GM10248 (cell line): ENCODE results near the gene TRAP1.
"Not testable (repeated sequence)": the region's sequence is repeated elsewhere in the genome, so short reads cannot be mapped to it uniquely, and the experiment has no call there.

Source experiments
- CTCF ChIA-PET: fragments of 300-600 bp; sonication (Branson Sonifier 250); formaldehyde crosslinking; extraction: SDS; loops from one replicate; lab custom pipeline; 2021; ENCODE audit warnings: antibody characterized with exemption; lab: Yijun Ruan, JAX
- POLR2A ChIA-PET: fragments of 350-650 bp; sonication (Branson Sonifier 250); formaldehyde crosslinking; extraction: SDS; loops from one replicate; lab custom pipeline; 2020; ENCODE audit warnings: antibody characterized with exemption; lab: Yijun Ruan, JAX
- DNase-seq: peaks from one replicate; pipeline ENCODE4 v3.0.0; 2012; ENCODE audit errors: extremely low spot score
- CTCF ChIP-seq: IDR thresholded peaks from 2 replicates; pipeline ENCODE4 v1.5.1; 2012; ENCODE audit warnings: mild to moderate bottlenecking, low read depth; ENCODE audit errors: extremely low read depth, missing control alignments, control extremely low read depth

Gene TRAP1

GRCh38 chr16:3659251-3659650 is 58.1 kb downstream of the TRAP1 start:
- DNase-seq, result no peak
- CTCF ChIA-PET, result no interaction called here
- POLR2A ChIA-PET, result no interaction called here
- TF ChIP-seq CTCF, result no peak

- ChIA-PET CTCF (interaction anchor here (1.6 kb wide), 1 partner anchor 33 kb away, joined by 3 read pairs; no protein-coding TSS in a partner anchor), POLR2A (no interaction called here)
- no peak for DNase-seq
- TF ChIP-seq CTCF, result no peak
Measured at GRCh38 chr16:3656491-3657468, 60.5 kb downstream of the TRAP1 start.

- POLR2A ChIA-PET, DNase-seq: not testable (repeated sequence)
- CTCF ChIA-PET, result interaction anchor here (1.6 kb wide), 1 partner anchor 33 kb away, joined by 3 read pairs; no protein-coding TSS in a partner anchor
Measured at GRCh38 chr16:3656160-3656490, 61.2 kb downstream of the TRAP1 start.

GRCh38 chr16:3655396-3656159 is 61.7 kb downstream of the TRAP1 start:
- POLR2A ChIA-PET, result no interaction called here
- CTCF ChIA-PET, result interaction anchor here (0.7 to 1.3 kb wide), 3 partner anchors 9 to 22 kb away, joined by 3 to 6 read pairs (median 3); no protein-coding TSS in a partner anchor
- DNase-seq, result no peak
- no peak for TF ChIP-seq CTCF

- ChIA-PET CTCF (interaction anchor here (0.7 to 1.3 kb wide), 5 partner anchors 9 to 23 kb away, joined by 3 to 6 read pairs (median 3); no protein-coding TSS in a partner anchor), POLR2A (no interaction called here)
- TF ChIP-seq CTCF, result no peak
- DNase-seq, result no peak
Measured at GRCh38 chr16:3655030-3655395, 62.3 kb downstream of the TRAP1 start.

GRCh38 chr16:3654249-3654991 is 62.9 kb downstream of the TRAP1 start, which contains the start of gene DNASE1:
Gene DNASE1 (plus strand): TSS chr16:3654691. CDS start chr16:3655374, 683 bp downstream.
- CTCF ChIA-PET, result interaction anchor here (0.6 to 1.7 kb wide), 7 partner anchors 8 to 23 kb away, joined by 3 to 6 read pairs (median 4); no protein-coding TSS in a partner anchor
- TF ChIP-seq CTCF, result peak; percentile 79
- DNase-seq, result peak; percentile 84
- POLR2A ChIA-PET, result no interaction called here
